SKM-1 treated with dmso at 0.1 percent for 144 hours (cell line): ENCODE results near the gene TSPAN10.
"Not testable (repeated sequence)": the region's sequence is repeated elsewhere in the genome, so short reads cannot be mapped to it uniquely, and the experiment has no call there.

ENCODE experiments used
- DNase-seq: peaks from one replicate; lab custom pipeline; 2025; ENCODE audit not compliant: unreplicated experiment; lab: John Stamatoyannopoulos, UW

The TSPAN10 gene

DNA sequence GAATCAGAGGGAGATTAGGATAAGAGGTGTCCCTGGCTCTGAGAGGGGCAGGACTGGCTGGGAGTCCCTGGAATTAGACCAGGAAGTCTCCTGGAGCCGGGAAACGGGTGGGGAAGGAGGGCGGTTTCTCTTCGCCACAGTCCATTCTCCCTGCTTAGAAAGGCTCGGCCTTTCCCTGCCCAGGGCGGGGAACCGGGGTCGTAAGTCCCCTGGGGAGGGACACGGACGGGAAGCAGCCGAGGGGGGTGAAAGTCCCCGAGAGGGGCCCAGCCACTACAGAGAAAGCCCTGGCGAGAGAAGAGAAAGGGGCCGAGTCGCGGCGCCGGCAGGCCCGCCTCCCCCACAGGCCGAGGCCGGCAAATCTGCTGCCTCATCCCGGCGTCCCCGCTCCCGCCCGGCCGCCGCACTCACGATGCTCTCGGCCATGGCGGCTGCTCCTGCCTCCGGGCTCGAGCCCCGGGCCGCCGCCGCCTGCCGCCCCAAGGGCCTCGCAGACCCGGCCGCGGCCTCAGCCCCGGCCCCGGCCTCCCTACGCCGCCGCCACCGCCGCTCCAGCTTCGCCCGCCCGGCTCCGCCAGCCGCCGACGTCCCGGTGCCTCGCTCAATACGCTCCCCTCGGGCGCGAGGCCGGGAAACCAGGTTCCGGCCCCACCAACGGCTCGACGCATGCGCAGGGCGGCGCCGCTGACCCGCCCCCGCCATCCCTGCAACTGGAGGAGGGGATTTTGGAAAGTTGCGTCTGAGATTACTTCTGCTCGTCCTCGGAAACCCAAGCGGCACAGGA lies at the start of gene TSPAN10, which contains the start of gene NPLOC4:
Gene TSPAN10 (plus strand): TSS at position 692 of the 784 bp plus-strand sequence. CDS start 5,217 bp downstream, outside the sequence.
Gene NPLOC4 (minus strand): TSS at position 608 of the 784 bp plus-strand sequence. CDS start 182 bp downstream, at position 426.
- DNase-seq: peak; percentile 84

DNA sequence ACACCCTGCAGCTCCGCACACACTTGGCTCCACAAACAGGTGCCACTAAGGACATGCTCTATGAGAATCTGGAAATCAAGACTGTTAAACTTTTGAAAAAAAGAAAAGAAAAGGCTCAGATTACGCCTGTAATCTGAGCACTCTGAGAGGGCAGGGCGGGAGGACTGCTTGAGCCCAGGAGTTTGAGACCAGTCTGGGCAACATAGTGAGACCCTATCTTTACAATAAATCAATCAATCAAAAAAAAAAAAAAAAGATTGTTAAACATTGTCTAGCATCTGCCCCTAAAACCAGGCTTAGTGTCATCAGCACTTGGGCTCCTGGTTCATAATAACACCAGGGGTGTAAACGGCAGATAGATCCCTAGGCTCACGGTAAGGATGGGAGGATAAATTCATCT lies 47.4 kb upstream of the TSPAN10 start:
- DNase-seq: no peak

DNA sequence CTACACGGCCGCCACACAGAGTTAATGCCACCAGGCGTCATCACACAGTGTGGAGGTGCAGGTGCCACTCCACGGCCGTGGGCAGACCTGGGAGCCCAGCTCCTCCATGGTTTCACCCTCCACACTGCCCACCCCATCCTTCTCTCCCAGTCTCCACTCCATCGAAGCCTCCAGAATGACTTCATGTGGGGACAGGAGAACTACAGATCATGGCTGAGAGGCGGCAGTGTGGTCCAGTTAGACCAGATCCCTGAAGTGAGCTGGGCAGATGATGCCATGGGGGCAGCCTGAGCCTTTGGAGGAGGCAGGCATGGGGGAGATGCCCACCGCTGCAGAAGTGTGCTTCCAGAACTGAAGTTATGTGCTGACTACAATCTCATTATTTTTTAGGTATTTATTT lies 46.9 kb upstream of the TSPAN10 start:
- DNase-seq: no peak

DNA sequence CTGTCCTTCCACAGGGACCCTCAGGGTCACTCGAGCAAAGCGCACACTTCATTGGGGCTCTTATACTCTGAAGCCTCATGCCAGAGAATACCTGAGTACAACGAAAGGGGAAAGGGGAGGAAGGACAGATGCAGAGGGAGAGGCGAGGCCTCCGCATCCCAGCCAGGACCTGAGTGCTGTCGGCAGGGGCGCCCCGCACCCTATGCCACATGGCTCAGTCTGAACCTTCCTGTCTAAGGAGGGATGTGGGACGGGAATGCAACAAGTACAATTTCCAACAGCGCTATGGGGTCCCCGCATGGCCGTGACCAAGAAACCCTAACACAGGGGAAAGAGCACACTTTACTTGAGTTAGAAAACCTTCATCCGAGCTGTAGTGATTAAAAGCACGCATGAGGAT lies 45.0 kb upstream of the TSPAN10 start:
- DNase-seq: no peak

DNA sequence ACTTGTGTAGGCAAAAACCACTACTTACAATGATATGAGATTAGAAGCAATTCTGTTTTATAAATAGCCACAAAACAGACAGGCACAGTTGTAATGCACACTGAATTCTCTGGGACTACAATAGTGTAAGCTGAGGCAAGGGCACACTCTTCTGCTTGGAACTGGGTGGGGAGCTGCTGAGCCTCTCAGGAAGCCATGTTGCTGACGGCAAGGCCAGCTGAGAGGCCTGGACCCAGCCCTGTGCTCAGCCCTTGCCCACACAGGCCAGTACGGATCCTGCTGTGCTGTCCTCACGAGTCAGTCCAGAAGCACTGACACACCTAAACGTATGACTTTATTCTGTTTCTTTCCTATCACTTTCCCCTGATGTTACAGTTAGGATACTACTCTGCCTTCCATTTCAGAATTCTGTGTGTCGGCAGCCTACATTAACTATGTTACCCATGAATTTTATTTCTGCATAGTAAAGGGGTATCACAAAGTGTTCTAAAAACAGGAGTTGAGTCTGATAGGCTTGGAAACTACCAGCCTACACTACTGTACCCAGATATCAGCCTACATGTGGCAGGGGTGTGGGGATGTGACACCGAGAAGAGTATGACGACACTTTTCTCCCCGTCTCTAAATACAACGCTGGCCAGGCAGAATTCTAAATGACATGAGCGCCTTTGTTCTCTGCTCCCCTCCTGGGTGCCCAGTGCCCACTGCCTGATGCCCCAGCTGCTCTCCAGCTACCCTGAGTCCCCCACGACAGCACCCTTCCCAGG lies 43.7 kb upstream of the TSPAN10 start:
- DNase-seq: no peak

DNA sequence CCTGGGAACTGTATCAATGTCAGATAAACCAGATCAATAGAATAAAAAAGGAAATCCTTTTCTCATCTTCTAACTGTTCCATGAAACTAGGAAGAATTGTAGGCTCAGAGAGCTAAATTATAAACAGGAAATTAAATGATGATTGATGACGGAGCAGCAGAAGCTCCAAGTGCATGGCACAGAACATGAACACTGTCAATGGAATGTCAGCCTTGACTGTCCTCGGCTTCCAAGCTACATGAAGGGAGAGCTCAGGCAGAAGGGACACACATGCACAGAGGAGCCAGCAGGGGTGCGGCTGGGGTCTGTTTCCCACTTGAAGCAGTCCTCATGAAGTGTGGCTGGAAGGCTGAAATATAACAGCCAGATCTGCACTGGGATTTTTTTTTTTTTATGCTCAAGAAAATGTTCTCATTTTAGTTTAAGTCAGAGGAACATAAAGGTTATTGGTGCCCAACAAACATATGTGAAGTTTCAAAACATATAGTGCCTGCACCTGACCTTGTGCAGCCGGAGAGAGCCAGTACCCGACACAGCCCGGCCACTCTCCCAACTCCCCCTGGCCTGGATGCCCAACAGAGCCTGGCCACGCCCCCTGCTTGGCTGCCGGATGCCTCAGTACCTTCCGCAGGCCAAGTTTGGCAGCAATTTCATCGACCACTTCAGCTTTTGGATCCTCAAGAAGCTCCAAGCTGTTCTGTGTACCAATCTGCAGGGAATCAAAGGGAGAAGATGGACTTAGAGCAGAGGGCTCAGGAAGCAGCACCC lies 37.1 kb upstream of the TSPAN10 start:
- DNase-seq: no peak

DNA sequence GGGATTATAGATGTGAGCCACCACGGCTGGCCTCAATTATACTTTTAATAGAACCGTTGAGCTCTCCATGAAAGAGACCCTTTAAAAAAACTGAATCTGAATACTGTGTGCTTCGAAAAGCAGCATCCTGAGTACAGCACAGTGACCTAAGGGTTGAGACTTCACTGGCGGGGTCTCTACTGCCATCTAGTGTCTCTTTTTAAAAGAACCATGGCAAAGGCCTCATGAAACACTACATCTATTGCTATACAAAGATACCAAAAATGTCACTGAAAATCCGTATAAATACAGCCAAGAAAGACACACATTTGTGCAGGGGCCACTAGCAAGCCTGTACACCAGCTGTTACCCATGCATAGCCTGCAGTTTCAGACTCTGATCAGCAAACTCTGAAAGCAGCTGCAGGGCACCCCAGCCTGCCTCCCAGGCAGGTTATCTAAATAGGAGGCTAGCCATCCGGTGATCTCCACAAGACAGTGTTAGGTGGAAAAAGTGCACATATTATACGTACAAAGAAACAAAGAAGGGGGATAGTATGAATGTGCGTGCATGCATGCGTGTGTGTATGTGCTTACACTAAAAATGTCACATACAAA lies 35.4 kb upstream of the TSPAN10 start:
- peak; percentile 41 for DNase-seq

DNA sequence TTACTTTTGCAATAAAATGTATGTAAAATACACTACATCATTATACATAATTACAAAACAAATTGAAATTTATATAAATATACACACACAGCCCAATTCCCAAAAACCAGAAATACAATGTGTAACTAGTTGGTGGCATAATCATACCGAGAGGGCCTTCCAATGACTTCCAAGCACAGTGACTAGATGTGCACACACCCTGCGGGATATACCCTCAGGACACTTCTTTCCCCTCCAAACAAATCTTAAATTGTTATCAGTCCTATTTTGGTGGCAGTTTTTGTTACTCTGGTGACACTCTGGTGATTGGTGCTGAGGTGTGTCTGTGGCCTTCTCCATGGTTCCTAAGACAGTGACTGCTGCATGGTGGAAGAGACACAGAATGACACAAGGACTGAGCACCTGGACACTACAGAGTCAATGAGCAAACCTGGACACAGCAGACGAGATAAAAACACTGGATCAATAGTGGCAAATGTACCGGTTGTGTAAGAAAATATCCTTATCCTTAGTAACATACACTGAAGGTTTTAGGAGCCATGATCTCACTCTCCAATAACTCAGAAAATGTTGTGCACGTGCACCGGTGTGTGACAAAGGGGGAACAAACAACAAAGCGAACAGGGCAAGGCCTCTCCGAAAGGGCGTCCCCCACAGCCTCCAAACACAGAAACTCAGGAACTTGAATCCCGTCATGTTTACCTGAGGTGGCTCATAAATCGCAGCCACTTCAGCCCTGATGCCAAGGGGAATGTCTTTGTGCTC lies 33.0 kb upstream of the TSPAN10 start:
- DNase-seq: no peak

DNA sequence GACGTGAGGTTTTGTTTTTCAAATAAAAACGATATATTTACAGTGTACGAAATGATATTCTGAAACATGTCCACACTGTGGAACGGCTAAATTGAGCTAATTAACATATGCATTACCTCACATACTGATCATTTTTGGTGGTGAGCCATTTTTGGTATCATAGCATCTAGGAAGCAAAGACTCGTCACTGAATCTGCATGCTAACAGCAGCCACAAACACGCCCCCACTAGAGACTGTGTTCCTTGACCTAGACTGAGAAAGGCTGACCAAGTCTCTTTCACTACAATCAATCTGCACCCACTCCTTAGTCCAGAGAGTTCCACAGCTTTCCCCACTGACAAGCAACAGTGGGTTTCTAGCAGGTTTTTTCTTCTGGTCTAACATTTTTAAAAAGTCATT lies 29.6 kb upstream of the TSPAN10 start:
- DNase-seq: no peak

DNA sequence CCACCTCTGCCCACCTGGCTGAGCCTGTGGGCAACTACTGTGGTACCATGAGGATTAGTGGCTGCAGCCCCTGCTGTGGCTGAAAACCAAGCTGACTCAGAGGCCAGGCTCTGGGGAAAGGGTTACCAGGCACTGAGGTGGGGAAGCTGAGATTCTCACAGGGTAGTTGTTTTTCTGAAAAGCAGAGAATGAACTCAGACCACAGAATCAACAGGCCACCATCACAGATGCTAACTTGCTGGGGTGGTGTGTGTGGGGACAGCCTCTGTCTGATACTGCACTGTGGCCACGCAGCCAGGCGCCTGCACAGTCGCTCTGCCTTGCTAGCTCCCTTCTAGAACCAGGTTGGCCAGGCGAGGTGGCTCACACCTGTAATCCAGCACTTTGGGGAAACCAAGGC lies 28.9 kb upstream of the TSPAN10 start:
- no peak for DNase-seq

DNA sequence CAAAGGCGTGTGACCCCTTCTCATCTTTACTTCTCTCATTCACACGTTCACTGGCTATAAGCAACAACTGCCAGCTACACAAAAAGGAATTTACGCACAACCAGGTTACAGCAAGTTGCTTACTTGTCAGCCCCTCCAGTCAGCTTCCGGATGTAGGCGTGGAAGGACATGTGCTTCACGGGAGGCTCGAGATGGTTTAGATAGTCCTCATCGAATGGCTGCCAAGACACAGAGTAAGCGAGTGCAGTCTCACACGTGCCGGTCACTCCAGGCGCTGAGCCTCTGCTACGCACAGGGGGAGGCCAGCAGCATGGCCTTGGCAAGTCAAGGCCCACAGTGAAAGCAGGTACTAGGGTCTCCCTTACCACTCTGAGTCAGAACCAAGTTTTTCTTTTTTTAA lies 28.4 kb upstream of the TSPAN10 start:
- no peak for DNase-seq

DNA sequence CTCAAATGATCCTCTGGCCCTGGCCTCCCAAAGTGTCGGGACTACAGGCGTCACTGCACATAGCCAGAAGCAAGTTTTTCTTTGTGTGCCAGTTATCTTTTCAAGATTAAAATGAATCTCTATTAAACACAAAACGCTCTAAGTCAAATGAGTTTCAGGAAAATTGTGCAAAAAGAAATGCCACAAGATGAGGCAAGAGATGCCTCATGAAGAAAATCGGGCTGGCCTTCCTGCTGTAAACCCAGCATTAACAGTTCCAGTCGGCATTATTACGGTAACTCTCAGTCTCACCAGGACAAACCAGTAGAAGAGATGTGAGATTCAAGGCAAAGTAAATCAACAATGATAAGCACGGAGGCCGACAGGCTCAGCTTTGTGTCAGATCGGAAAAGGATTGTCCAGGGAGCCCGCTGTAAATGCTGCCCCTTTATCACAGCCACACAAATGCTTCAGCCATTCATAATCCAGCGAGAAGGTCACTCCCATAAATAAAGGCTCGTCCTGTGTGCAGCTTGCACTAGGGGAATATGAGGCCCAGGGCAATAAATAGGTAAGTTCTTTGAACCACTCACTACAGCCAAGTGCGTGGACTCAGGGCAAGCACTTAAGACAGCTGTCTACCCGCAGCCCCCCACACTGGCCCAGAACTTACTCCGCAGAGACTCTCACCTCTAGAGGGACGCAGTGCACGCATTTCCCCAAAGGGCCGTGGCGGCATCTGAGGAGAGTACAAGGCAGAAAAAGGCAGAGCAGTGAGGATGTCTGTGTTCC lies 27.3 kb upstream of the TSPAN10 start:
- DNase-seq: no peak

DNA sequence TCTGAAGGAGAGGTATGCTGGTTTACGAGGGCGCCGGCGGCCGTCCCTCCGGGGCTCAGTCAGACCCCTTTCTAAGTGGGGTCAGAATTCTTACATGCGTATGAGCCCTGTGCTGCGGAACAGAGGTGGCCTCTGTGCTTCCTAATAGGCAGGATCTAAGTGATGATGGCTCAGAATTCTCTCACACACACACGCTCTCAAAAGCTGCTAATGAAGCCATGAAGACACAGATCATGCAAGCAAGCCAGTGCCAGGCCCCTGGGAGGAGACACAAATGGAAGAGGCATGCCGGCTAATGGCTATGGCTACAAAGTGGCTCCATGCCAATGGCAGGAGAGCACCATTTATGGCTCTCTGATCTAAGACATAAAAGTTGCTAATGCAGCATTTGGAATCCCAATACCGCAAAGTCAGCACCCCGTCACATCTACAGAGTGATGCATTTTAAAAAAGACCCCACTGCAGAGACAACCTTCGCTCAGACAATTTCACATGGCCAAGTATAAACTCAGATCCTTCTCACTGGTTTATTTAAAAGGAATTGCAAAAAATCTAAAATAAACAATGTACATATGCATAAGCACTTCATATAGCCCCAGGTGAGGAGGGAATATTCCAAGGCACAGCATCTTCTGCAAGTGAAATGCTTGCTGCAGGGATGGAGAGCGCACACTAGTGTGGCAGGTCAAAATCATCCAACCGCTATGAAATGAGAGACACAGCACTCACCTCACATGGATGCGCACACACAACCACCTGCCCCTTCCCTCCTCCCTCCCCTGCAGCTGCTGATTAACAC lies 24.6 kb upstream of the TSPAN10 start:
- DNase-seq: no peak

DNA sequence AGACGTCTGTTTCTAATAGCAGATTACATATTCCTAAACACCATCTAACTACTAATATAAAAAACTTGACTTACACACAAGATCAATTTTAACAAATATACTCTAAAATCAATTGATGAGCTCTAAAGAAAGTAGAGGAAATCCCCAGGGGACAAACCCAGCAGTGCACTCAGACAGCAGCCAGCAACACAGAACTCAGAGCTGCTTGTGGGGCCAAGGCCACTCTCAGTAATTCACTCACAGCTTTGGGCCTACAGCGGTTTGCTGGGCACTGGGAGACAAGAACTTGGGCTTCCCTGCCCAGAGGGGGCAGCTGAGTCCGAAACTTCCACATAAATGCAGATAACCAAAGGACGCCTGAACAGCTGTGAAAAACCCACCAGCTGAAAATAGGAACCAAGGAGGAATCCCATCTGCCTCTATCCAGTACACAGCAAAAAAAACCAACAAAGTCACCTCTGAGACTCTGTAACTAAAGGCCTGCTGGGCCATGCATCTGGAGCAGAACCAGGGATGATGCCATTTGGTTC lies 21.5 kb upstream of the TSPAN10 start:
- no peak for DNase-seq

DNA sequence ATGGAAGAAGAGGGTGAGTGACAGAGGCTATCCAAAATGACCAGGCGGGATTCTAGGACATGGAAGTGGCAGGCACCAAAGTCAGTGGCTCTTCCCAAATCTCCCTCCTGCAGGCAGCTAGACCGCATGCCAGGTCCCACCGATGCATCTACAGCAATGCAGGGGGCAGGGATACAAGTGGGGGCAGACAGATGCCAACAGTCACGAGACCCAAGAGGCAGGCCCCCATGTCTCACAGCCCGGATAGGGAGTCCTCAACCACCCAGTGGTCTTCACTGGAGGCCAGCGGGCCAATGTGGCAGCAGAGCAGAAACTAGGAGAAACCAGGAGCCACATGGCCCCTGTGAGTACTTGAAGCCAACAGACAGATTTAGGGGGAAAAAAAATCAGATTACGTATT lies 20.1 kb upstream of the TSPAN10 start:
- DNase-seq: no peak

DNA sequence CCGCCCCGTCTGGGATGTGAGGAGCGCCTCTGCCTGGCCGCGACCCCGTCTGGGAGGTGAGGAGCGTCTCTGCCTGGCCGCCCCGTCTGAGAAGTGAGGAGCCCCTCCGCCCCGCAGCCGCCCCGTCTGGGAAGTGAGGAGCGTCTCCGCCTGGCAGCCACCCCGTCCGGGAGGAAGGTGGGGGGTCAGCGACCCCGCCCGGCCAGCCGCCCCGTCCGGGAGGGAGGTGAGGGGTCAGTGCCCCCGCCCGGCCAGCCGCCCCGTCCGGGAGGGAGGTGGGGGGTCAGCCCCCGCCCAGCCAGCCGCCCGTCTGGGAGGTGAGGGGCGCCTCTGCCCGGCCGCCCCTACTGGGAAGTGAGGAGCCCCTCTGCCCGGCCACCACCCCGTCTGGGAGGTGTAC lies 18.7 kb upstream of the TSPAN10 start:
- DNase-seq: not testable (repeated sequence)

DNA sequence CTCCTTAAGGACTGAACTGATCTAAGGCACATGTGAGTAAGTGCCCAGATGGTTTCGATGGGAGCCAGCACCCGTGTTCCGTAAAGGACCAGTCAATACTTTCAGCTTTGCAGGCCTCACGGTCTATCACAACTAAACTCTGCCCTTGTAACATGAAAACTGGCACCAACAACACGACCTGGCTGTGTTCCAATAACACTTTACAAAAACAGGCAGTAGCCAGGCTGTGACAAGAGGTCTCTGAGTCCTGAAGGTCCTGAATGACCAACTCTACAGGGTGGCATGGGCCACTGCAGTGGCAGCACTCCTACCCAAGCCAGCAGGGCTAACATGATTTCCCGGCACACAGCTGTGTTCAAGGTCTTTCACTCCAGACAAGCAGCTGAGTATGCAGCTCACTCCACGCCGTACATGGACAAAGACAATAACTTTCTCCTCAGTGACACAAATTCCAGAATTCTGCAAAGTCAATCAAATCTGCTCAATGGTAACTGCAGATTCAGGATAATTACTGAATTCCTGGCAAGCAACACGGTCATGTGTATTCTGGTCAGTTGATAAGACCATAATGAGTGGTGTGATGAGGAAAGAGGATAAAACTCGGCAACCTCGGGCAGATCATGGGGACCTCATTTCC lies 15.4 kb upstream of the TSPAN10 start:
- no peak for DNase-seq

DNA sequence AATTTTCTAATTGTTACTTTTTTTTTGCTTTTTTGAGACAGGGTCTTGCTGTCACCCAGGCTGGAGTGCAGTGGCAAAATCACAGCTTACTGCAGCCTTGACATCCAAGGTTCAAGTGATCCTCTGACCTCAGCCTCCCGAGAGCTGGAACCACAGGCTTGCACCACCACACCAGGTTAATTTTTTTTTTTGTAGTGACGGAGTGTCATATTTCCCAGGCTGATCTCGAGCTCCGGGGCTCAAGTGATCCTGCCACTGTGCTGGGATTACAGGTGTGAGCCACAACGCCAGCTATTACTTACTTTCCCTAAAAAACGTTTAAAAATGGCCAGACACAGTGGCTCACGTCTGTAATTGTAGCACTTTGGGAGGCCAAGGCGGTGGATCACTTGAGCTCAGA lies 6.7 kb upstream of the TSPAN10 start:
- DNase-seq: no peak
